ENCODE data around the gene ZNF268.

ZNF268 gene

DNA sequence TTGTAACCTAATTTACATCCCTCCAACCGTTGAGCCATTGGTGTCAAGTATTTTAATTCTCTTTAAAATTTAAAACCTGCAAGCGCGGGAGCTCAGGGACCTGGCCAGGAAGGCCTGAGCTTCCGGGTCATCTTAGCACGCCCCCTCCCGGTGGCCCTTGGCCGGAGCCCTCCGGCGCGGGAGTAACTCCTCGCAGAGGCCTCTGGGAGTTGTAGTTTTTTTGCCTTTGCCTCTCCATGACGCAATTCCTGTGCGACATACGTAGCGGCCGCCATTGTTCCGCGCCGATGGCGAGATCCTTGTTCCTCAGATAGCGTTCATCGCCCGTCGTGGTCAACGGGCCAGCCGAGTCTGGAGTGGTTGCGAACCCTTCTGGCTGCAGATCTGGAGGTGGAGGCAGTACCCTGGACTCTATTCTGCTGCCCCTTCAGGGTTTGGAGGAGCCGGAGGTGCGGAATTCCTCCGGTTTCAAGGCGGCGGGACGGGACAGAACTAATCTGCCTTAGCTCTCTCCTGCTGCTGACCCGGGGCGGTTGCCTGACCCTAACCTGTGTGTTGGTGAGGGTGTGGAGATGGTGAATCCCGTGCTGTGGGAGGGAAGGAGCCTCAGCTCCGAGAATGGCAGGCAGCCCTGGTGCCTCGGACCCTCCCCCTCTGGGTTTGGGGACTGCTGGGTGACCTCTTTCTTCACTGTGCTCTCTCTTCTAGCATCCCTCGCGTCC, at the start of gene ZNF268:
Gene ZNF268 (plus strand): TSS at position 258 of the 722 bp plus-strand sequence. CDS start 503 bp downstream, outside the sequence.
- H3K27ac Mint-ChIP-seq, result peak within 1 kb of the TSS; percentile 97
- peaks cover 7% of the 10 kb centered on the region for H3K4me1 Mint-ChIP-seq
- peaks cover 8% of the 10 kb centered on the region for H3K27me3 Mint-ChIP-seq (ENCODE audit: low read depth, poor library complexity)
- DNase-seq, result peak; percentile 93
- peak within 1 kb of the TSS; percentile 100 for H3K4me3 Mint-ChIP-seq
- peaks cover 96% of the 10 kb centered on the region for H3K9me3 Mint-ChIP-seq
- TF ChIP-seq CTCF (IDR thresholded peaks at IDR 0.05), result peak; percentile 69
- H3K36me3 Mint-ChIP-seq (ENCODE audit: low read depth), result peaks cover 72% of the 10 kb centered on the region

GRCh38 chr12:133135747-133136146, 45.5 kb upstream of the ZNF268 start:
- H3K4me1 Mint-ChIP-seq, result peaks cover 10% of the 10 kb centered on the region
- H3K36me3 Mint-ChIP-seq (ENCODE audit: low read depth), result peaks cover 100% of the 10 kb centered on the region
- H3K9me3 Mint-ChIP-seq, result peaks cover 100% of the 10 kb centered on the region
- no peak overlapping the region for H3K27ac Mint-ChIP-seq
- peaks cover 8% of the 10 kb centered on the region for H3K27me3 Mint-ChIP-seq (ENCODE audit: low read depth, poor library complexity)
- no peak for DNase-seq
- no peak overlapping the region for H3K4me3 Mint-ChIP-seq
- no peak for TF ChIP-seq CTCF (IDR thresholded peaks at IDR 0.05)

GRCh38 chr12:133145981-133146380, 35.3 kb upstream of the ZNF268 start:
- Mint-ChIP-seq H3K9me3 (peaks cover 98% of the 10 kb centered on the region), H3K36me3 (ENCODE audit: low read depth) (peaks cover 100% of the 10 kb centered on the region), H3K27me3 (ENCODE audit: low read depth, poor library complexity) (peaks cover 8% of the 10 kb centered on the region), H3K27ac (no peak overlapping the region), H3K4me3 (no peak overlapping the region), H3K4me1 (no peaks in the 10 kb centered on the region)
- TF ChIP-seq CTCF (IDR thresholded peaks at IDR 0.05), result no peak
- DNase-seq, result no peak

DNA sequence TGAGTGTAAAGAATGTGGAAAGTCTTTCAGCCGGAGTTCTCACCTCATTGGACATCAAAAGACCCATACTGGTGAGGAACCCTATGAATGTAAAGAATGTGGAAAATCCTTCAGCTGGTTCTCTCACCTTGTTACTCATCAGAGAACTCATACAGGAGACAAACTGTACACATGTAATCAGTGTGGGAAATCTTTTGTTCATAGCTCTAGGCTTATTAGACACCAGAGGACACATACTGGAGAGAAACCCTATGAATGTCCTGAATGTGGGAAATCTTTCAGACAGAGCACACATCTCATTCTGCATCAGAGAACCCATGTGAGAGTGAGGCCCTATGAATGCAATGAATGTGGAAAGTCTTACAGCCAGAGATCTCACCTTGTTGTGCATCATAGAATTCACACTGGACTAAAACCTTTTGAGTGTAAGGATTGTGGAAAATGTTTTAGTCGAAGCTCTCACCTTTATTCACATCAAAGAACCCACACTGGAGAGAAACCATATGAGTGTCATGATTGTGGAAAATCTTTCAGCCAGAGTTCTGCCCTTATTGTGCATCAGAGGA, 25.1 kb upstream of the ZNF268 start:
- Mint-ChIP-seq H3K4me1 (no peaks in the 10 kb centered on the region), H3K4me3 (no peak overlapping the region), H3K27ac (no peak overlapping the region), H3K27me3 (ENCODE audit: low read depth, poor library complexity) (peaks cover 2% of the 10 kb centered on the region), H3K36me3 (ENCODE audit: low read depth) (peaks cover 94% of the 10 kb centered on the region), H3K9me3 (peaks cover 99% of the 10 kb centered on the region)
- no peak for DNase-seq
- no peak for TF ChIP-seq CTCF (IDR thresholded peaks at IDR 0.05)

- H3K4me3 Mint-ChIP-seq, result no peak overlapping the region
- no peaks in the 10 kb centered on the region for H3K4me1 Mint-ChIP-seq
- DNase-seq, result no peak
- peaks cover 94% of the 10 kb centered on the region for H3K9me3 Mint-ChIP-seq
- peaks cover 4% of the 10 kb centered on the region for H3K36me3 Mint-ChIP-seq (ENCODE audit: low read depth)
- H3K27me3 Mint-ChIP-seq (ENCODE audit: low read depth, poor library complexity), result peaks cover 3% of the 10 kb centered on the region
- TF ChIP-seq CTCF (IDR thresholded peaks at IDR 0.05), result no peak
- H3K27ac Mint-ChIP-seq, result no peak overlapping the region
These were observed 15.5 kb upstream of the ZNF268 start for GRCh38 chr12:133165776-133166175.

DNA sequence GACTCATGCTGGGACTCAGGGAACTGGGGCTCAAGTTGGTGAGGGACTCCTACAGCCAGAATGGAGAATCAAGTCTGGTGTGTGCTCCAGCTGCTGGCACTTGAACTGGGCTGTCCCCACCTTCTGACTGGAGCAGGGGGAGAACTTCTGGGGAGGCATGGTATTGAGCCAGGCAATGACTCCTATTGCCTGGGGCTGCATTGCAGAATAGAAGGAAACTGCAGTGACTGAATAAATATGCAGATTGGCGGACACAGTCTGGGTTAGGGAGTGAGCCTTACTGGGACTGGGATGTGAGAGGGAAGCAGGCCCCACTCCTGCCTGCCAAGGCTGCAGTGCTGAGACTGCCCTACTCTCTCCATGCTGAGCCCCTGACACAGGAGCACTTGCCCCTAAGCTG, 8.8 kb upstream of the ZNF268 start:
- no peak for DNase-seq
- Mint-ChIP-seq H3K9me3 (peaks cover 94% of the 10 kb centered on the region), H3K36me3 (ENCODE audit: low read depth) (no peaks in the 10 kb centered on the region), H3K27ac (no peak overlapping the region), H3K4me3 (no peak overlapping the region), H3K4me1 (no peaks in the 10 kb centered on the region), H3K27me3 (ENCODE audit: low read depth, poor library complexity) (peaks cover 5% of the 10 kb centered on the region)
- no peak for TF ChIP-seq CTCF (IDR thresholded peaks at IDR 0.05)
